ENCODE measurements around the gene TTLL10. TPM values are rescaled to one million over a fixed set of nuclear protein-coding genes. Genes with fewer than 3 reads are reported as not detected.
A peak's percentile ranks its signal among the peaks of the same experiment; 100 is the strongest.

TTLL10 gene
- total RNA-seq, 1 donor from 2014 or later: not detected

DNA sequence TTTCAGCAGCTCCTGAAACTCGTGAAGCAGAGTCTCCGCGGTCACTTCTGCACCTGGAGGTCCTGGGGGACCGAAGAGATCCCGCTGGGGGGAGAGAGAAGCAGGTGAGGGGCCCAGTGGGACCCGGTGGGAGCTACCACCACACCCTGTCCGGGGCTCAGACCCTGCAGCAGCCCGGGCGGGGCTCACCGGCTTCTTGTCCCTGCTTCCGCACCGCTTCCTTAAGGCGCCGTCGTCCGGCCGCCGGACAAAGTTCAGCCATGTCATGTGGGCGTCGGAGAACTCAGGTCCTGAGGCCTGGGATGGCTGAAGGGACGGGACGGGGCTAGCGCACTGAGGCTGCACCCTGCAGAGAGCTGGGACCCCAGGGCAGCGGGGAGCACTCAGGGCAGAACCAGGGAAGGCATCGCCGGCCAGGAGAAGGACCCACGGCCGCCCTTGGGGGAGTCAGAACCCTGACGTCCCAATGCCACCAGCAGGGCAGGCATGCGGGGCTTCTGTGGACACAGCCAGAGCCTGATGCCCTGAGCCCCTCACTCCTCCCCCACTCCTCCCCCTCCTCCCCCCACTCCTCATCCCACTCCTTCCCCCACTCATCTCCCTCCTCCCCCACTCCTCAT lies 70.6 kb downstream of the TTLL10 start:
- H3K27me3 ChIP-seq: peaks cover 20% of the 10 kb centered on the region
- intact Hi-C loops (cut with DNase I): no loop called here
- DNase-seq (no peak), ATAC-seq (no peak)
- TF ChIP-seq, protein P1, sequence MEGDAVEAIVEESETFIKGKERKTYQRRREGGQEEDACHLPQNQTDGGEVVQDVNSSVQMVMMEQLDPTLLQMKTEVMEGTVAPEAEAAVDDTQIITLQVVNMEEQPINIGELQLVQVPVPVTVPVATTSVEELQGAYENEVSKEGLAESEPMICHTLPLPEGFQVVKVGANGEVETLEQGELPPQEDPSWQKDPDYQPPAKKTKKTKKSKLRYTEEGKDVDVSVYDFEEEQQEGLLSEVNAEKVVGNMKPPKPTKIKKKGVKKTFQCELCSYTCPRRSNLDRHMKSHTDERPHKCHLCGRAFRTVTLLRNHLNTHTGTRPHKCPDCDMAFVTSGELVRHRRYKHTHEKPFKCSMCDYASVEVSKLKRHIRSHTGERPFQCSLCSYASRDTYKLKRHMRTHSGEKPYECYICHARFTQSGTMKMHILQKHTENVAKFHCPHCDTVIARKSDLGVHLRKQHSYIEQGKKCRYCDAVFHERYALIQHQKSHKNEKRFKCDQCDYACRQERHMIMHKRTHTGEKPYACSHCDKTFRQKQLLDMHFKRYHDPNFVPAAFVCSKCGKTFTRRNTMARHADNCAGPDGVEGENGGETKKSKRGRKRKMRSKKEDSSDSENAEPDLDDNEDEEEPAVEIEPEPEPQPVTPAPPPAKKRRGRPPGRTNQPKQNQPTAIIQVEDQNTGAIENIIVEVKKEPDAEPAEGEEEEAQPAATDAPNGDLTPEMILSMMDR (IDR thresholded peaks at IDR 0.05): no peak
- no peak overlapping the region for H3K4me3 ChIP-seq
- H3K9me3 ChIP-seq: no peaks in the 10 kb centered on the region
- H3K36me3 ChIP-seq: no peaks in the 10 kb centered on the region
- H3K27ac ChIP-seq: no peak overlapping the region
- H3K4me1 ChIP-seq: no peaks in the 10 kb centered on the region

DNA sequence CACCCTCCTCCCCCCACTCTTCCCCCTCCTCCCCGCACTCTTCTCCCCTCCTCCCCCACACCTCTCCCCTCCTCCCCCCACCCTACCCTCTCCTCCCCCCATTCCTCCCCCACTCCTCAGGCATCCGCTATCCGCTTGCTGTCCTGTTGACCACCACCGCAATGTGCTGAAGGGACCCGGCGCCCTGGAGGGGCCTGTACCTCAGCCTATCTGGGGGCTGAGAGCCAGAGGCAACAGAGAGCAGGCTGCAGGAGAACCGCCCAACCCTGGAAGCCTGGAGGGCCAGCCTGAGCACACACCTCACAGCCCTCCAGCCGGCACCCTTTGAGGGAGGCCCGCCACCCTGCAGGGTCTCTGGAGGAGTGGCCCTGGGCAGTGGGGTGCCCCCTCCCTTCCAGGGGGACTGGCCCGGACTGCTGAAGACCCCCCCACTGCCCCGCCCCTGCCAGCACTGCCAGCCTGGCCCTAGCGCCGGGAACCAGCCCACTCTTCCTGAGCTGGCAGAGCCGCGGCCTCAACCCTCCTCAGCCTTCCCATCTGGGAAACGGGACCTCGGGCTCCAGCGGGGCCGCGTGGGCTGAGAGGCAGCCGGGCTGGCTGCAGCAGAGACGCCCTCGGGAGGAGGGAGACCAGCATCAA lies 71.6 kb downstream of the TTLL10 start:
- TF ChIP-seq, protein P1 (IDR thresholded peaks at IDR 0.05): no peak
- intact Hi-C loops (cut with DNase I): no loop called here

DNA sequence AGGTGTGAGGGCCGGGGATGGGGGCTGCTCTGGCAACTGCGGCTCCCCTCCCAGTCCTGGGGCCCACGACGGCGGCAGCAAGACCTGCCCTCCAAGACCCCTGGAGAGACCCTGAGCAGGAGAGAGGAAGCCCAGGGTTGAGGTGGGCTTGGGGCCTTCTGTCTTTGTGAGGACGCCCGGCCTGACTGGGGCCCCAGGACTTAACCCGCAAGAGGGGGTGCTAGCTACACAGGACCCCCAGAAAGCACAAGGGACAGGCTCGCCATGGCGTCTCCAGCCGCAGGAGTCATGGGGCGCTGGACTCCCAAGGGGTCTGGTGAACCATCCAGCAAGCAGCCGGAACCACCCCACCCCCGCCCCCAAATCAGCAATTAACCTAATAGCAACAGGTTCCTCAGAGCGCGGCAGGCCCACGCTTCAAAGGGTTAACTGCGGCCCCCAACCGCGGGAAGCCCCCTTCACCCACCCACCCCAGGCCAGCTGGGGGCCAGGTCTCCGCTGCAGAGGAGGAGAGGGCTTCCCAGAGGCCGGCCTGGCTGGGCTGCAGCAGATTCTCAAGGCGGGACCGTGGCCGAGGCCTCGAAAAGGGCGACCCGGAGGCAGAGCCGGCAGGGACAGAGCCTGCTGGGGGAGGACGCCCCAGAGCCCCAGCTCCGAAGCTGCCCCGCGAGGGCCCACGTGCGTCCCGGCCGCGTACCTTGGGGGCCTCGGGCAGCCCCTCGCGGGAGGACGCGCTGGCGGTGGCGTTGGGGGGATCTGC lies 72.3 kb downstream of the TTLL10 start:
- Histone ChIP-seq H3K27ac (no peak overlapping the region), H3K27me3 (peaks cover 11% of the 10 kb centered on the region), H3K4me1 (no peaks in the 10 kb centered on the region), H3K36me3 (no peaks in the 10 kb centered on the region), H3K9me3 (no peaks in the 10 kb centered on the region), H3K4me3 (no peak overlapping the region)
- ATAC-seq (no peak), DNase-seq (peak; percentile 62)
- TF ChIP-seq, protein P1 (IDR thresholded peaks at IDR 0.05): no peak
- intact Hi-C loops (cut with DNase I): no loop called here

More for the DNA sequence above, 71.6 kb downstream of the TTLL10 start:
- Histone ChIP-seq H3K9me3 (no peaks in the 10 kb centered on the region), H3K4me3 (no peak overlapping the region), H3K27ac (no peak overlapping the region), H3K27me3 (peaks cover 11% of the 10 kb centered on the region), H3K4me1 (no peaks in the 10 kb centered on the region), H3K36me3 (no peaks in the 10 kb centered on the region)
- DNase-seq (peak; percentile 62), ATAC-seq (no peak)

DNA sequence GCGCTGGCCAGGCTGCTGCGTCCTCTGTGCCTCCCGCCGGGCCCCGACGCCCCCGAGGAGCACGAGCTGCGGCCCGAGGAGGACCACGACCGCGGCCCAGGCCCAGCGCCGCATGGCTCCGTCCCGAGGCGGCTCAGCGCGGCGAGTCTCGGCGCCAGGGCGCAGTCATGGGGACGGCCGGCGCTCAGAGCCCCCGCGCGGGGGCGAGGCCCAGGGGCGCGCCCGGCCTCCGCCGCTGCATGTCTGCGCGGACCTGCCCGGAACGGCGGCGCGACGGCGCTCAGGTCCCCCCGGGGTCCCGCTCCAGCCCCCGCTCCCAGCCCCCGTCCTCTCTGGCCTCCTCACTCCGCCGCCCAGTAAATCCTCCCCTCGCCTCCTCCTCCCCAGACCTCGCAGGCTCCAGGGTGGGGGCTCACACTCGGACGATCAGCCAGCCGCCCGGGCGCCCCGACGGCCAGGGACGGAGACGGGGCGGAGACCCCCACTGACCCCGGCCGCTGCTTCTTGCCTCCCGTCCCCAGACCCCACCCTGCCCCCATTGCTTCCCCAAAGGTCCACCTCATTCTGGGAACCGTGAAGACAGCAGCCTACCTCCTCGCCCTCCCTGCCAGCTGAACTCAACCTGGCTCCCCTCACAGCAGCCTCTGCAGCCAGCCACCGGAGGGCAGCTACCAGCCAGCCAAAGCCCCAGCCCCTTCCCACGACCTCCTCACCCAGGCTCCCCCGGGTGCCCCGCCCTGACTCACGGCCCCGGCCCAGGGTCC lies 73.1 kb downstream of the TTLL10 start, which contains the start of gene C1QTNF12:
C1QTNF12 (minus strand) TSS at position 146 of the 764 bp plus-strand sequence; CDS start at position 114, 32 bp downstream.
- Histone ChIP-seq H3K4me1 (no peaks in the 10 kb centered on the region), H3K27me3 (peaks cover 11% of the 10 kb centered on the region), H3K36me3 (no peaks in the 10 kb centered on the region), H3K9me3 (no peaks in the 10 kb centered on the region), H3K27ac (no peak within 1 kb of the TSS), H3K4me3 (no peak within 1 kb of the TSS)
- DNase-seq: peak; percentile 62
- TF ChIP-seq, protein P1 (IDR thresholded peaks at IDR 0.05): no peak
- ATAC-seq: no peak
- intact Hi-C loops (cut with DNase I): no loop called here

DNA sequence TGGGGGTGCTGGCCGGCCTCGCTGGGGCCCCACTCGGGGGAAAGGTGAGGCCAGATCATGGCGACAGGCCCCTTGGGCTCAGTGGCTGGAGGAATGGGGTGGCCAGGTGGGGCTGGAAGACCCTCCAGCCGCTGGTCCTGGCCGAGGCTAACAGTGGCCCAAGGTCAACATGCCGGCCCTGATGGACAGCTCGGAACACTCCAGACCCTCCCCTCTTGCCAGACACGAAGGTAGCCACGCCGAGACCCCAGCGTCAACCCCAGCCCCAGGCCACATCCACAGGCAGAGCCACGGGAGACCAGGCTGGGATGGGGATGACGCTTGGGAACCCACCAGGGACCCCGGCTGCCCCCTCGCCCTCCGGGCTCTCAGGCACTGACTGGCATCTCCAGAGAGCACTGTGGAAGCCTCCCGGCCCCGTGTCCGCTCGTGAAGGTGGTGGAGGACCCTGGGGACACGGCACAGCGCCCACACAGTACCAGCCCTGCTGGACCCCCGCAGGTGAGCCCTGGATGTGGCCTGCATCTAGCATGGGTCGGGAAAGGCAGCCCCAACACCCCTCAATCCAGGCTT lies 73.7 kb downstream of the TTLL10 start:
- ATAC-seq (no peak), DNase-seq (no peak)
- H3K36me3 ChIP-seq: peaks cover 6% of the 10 kb centered on the region
- no peaks in the 10 kb centered on the region for H3K4me1 ChIP-seq
- intact Hi-C loops (cut with DNase I): no loop called here
- no peak overlapping the region for H3K4me3 ChIP-seq
- H3K27ac ChIP-seq: no peak overlapping the region
- no peaks in the 10 kb centered on the region for H3K9me3 ChIP-seq
- H3K27me3 ChIP-seq: peaks cover 11% of the 10 kb centered on the region
- TF ChIP-seq, protein P1 (IDR thresholded peaks at IDR 0.05): no peak
